ENCODE results near the gene UBQLN4. TPM values are rescaled to one million over a fixed set of nuclear protein-coding genes. Genes with fewer than 3 reads are reported as not detected.

UBQLN4 gene
- polyA plus RNA-seq, 3 donors, result 2.3 to 15.9 (median 2.9) TPM

DNA sequence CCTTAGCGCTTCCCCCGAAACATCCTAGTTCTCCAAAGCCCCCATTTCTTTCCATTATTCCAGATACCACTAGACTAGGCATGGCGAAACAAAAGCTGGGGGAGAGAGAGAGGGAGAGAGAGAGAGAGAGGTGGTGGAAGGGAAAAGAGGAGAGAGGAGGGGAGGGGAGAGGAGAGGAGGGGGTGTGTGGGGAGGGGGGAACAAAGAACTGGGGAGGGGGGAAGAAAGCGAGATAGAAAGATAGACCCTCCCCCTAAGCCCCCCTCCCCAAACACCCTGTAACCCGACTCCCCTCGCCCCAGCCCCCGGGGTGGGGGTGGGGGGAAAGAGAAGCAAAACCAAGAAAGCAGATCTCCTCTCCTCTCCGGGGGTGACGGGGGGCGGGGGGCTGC lies 28.3 kb upstream of the UBQLN4 start:
- H3K27ac Mint-ChIP-seq, result no peak overlapping the region
- H3K4me3 Mint-ChIP-seq, result peak overlapping the region; percentile 81 to 90
- H3K9me3 Mint-ChIP-seq, result peaks cover 0 to 14% (median 4%) of the 10 kb centered on the region in 7 donors
- Histone ChIP-seq H3K9ac (ENCODE audit: insufficient read depth, low read length, poor library complexity, severe bottlenecking) (peak overlapping the region; percentile 40), H2AFZ (ENCODE audit: insufficient read depth, low read depth, low read length, poor library complexity, severe bottlenecking) (peak overlapping the region; percentile 84), H3K4me3 (replicated peaks in 1 of 3; ENCODE audit: low read depth in 2 of 3, low read length in 3 of 3) (peak overlapping the region; percentile 39 to 86 (median 43)), H3K27ac (ENCODE audit: low read depth in 1 of 2, low read length in 2 of 2) (no peak overlapping the region), H3K4me1 (ENCODE audit: control insufficient read depth in 1 of 2, insufficient read depth in 2 of 2, low read length in 2 of 2) (peaks cover 12 to 20% of the 10 kb centered on the region in 2 donors), H3K79me2 (ENCODE audit: insufficient read depth, low read length) (no peaks in the 10 kb centered on the region), H3K4me2 (replicated peaks; ENCODE audit: extremely low read depth, low read length, poor library complexity, severe bottlenecking) (peak overlapping the region; percentile 93), H3K36me3 (replicated peaks in 1 of 2; ENCODE audit: control insufficient read depth in 1 of 2, insufficient read depth in 2 of 2, low read length in 2 of 2) (no peaks in the 10 kb centered on the region), H3K27me3 (ENCODE audit: control insufficient read depth in 2 of 2, insufficient read depth in 2 of 2, low read length in 2 of 2) (peaks cover 37 to 93% of the 10 kb centered on the region in 2 donors), H3K9me3 (replicated peaks in 1 of 2; ENCODE audit: control insufficient read depth in 1 of 2, insufficient read depth in 1 of 2, low read length in 2 of 2) (peaks cover 0 to 4% of the 10 kb centered on the region in 2 donors), H4K20me1 (ENCODE audit: insufficient read depth, low read length) (no peaks in the 10 kb centered on the region)
- peaks cover 17% of the 10 kb centered on the region for H3K4me1 Mint-ChIP-seq
- DNase-seq, result no peak
- intact Hi-C loops (cut with micrococcal nuclease), result no loop called here
- WGBS (ENCODE audit: insufficient coverage), result 0% methylated on average over 3 of the region's 10 CpGs
- peaks cover 87 to 99% (median 90%) of the 10 kb centered on the region in 3 donors for H3K27me3 Mint-ChIP-seq (ENCODE audit: low read depth in 3 of 3)
- peaks cover 7 to 8% of the 10 kb centered on the region in 2 donors for H3K36me3 Mint-ChIP-seq
- TF ChIP-seq CTCF (IDR thresholded peaks at IDR 0.05), result no peak

GRCh38 chr1:156081180-156081916 lies 27.8 kb upstream of the UBQLN4 start:
- TF ChIP-seq CTCF (IDR thresholded peaks at IDR 0.05), result no peak
- Histone ChIP-seq H3K4me3 (replicated peaks in 1 of 3; ENCODE audit: low read depth in 2 of 3, low read length in 3 of 3) (no peak overlapping the region), H3K9me3 (replicated peaks in 1 of 2; ENCODE audit: control insufficient read depth in 1 of 2, insufficient read depth in 1 of 2, low read length in 2 of 2) (peaks cover 0 to 4% of the 10 kb centered on the region in 2 donors), H4K20me1 (ENCODE audit: insufficient read depth, low read length) (no peaks in the 10 kb centered on the region), H2AFZ (ENCODE audit: insufficient read depth, low read depth, low read length, poor library complexity, severe bottlenecking) (peak overlapping the region; percentile 84), H3K4me2 (replicated peaks; ENCODE audit: extremely low read depth, low read length, poor library complexity, severe bottlenecking) (peak overlapping the region; percentile 93), H3K36me3 (replicated peaks in 1 of 2; ENCODE audit: control insufficient read depth in 1 of 2, insufficient read depth in 2 of 2, low read length in 2 of 2) (no peaks in the 10 kb centered on the region), H3K79me2 (ENCODE audit: insufficient read depth, low read length) (no peaks in the 10 kb centered on the region), H3K27ac (ENCODE audit: low read depth in 1 of 2, low read length in 2 of 2) (no peak overlapping the region), H3K4me1 (ENCODE audit: control insufficient read depth in 1 of 2, insufficient read depth in 2 of 2, low read length in 2 of 2) (peaks cover 15 to 26% of the 10 kb centered on the region in 2 donors), H3K9ac (ENCODE audit: insufficient read depth, low read length, poor library complexity, severe bottlenecking) (no peak overlapping the region), H3K27me3 (ENCODE audit: control insufficient read depth in 2 of 2, insufficient read depth in 2 of 2, low read length in 2 of 2) (peaks cover 37 to 93% of the 10 kb centered on the region in 2 donors)
- Mint-ChIP-seq H3K27ac (no peak overlapping the region), H3K36me3 (peaks cover 7 to 8% of the 10 kb centered on the region in 2 donors), H3K9me3 (peaks cover 0 to 18% (median 4%) of the 10 kb centered on the region in 7 donors), H3K4me3 (peak overlapping the region; percentile 39 to 90), H3K27me3 (ENCODE audit: low read depth in 3 of 3) (peaks cover 86 to 99% (median 90%) of the 10 kb centered on the region in 3 donors), H3K4me1 (peaks cover 20% of the 10 kb centered on the region)
- DNase-seq, result no peak
- WGBS (ENCODE audit: insufficient coverage), result 3% methylated on average over 37 of the region's 61 CpGs
- intact Hi-C loops (cut with micrococcal nuclease), result no loop called here
